ENCODE data around the gene KLHDC8B.
"Not testable (repeated sequence)": the region's sequence is repeated elsewhere in the genome, so short reads cannot be mapped to it uniquely, and the experiment has no call there.

The KLHDC8B gene

GRCh38 chr3:49183873-49184272 lies 12.5 kb downstream of the KLHDC8B start:
- no peak for DNase-seq (ENCODE audit: low spot score)

DNA sequence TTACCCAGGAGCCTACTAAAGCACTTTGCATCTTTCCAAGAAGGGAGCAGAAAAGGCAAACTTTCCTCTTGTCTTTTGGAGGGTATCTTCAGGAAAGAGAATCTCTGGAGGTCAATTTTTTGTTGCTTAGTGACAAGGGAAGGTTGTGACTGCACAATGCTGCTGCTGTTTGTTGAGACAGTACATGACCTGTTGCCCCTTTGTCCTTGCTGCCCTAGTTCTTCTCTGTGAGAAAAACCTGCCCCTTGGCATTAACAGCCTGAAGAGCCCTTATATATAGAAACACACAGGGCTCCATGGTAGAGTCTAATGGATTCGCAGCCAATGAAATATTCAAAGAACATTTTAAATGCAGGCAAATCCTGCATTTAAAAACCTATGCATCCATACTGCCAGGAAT lies 20.3 kb downstream of the KLHDC8B start:
- no peak for DNase-seq (ENCODE audit: low spot score)

DNA sequence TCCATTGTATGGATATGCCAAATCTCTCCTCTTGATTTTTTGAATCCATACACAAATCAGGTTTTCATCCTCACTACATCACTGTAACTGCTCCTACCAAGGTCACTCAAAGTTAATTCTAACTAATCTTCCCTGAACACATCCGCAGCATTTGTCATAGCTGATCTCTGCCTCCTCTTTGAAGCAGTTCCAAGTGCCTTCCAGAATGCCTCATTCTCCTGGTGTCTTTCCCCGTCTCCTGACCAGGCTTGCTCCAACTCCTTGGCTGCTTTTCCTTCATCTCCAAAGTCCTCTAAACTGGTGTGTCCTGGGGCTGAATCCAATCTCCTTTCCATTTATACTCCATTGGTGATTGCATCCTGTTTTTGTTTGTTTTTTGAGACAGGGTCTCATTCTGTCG lies 26.8 kb downstream of the KLHDC8B start:
- no peak for DNase-seq (ENCODE audit: low spot score)

GRCh38 chr3:49198611-49199230 lies 27.3 kb downstream of the KLHDC8B start:
- DNase-seq (ENCODE audit: low spot score): no peak

- DNase-seq (ENCODE audit: low spot score): no peak
These were observed 28.0 kb downstream of the KLHDC8B start for GRCh38 chr3:49199239-49199899.

- DNase-seq (ENCODE audit: low spot score): no peak
These were observed 28.5 kb downstream of the KLHDC8B start for GRCh38 chr3:49199900-49200281.

DNA sequence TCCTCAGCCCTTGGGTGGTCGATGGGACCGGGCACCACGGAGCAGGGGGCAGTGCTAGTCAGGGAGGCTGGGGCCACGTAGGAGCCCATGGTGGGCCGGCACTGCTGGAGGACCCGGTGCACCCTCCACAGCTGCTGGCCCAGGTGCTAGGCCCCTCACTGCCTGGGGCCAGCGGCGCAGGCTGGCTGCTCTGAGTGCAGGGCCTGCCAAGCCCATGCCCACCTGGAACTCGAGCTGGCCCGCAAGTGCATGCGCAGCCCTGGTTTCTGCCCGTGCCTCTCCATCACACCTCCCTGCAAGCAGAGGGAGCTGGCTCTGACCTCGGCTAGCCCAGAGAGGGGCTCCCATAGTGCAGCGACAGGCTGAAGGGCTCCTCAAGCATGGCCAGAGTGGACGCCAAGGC lies 42.1 kb downstream of the KLHDC8B start:
- no peak for DNase-seq (ENCODE audit: low spot score)

DNA sequence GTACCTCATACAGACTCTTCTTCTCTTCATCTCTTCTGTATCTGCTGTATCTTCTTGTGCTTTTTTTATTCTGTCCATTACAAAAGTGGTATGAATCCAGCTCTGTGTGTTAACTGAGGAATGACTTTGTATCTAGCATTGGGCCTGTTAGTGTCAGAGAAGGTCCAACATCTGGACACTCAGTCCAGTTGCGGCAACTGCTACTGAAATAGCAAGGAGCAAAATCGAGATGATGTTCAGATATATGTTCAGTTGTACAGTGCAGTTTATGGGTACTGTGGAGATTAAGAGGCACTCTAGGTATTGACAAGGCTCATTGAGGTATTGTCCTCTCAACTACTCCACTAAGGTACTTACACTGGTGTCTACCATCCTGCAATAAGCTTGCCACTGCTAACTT lies 42.6 kb downstream of the KLHDC8B start:
- DNase-seq (ENCODE audit: low spot score): no peak

DNA sequence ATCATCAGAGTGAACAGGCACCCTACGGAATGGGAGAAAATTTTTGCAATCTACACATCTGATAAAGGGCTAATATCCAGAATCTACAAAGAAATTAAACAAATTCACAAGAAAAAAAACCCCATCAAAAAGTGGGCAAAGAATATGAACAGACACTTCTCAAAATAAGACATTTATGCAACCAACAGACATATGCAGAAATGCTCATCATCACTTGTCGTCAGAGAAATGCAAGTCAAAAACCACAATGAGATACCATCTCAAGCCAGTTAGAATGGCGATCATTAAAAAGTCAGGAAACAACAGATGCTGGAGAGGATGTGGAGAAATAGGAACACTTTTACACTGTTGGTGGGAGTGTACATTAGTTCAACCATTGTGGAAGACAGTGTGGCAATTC lies 45.3 kb downstream of the KLHDC8B start:
- not testable (repeated sequence) for DNase-seq (ENCODE audit: low spot score)

DNA sequence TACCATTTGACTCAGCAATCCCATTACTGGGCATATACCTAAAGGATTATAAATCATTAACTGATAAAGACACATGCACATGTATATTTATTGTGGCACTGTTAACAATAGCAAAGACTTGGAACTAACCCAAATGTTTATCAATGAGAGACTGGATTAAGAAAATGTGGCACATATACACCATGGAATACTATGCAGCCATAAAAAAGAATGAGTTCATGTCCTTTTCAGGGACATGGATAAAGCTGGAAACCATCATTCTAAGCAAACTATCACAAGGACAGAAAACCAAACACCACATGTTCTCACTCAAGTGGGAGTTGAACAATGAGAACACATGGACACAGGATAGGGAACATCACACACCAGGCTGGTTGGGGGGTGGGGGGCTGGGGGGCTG lies 45.7 kb downstream of the KLHDC8B start:
- DNase-seq (ENCODE audit: low spot score): not testable (repeated sequence)

DNA sequence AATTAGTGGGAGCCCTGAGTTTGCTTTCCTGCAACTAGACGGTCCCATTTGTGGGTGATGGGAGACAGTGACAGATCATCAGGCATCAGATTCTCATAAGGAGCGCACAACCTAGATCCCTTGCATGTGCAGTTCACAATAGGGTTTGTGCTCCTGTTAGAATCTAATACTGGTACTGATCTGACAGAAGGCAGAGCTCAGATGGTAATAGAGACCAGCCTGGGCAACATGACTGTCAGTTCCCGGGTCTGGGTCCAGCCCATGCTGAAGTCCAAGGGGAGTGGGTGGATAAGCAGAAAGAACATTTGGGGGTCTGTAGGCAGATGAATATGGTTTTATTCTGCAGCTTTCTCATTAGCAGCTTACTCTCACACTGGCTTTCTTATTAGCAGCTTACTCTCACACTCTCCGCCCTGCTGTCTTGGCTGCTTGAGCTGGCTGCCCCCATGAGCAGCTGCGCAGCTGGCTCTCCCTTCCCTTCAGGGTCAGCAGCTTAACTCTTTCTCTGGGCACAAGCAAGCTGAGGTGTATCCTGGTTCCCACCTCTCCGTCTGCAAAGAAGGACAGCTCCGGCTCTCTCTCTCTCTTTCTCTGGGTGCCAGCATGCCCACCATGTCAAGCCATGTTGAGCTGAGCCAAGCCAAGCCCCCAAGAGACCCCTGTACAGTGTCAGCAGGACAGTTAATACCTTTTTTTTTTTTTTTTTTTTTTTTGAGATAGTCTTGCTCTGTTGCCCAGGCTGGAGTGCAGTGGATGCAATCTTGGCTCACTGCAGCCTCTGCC lies 46.5 kb downstream of the KLHDC8B start:
- DNase-seq (ENCODE audit: low spot score): no peak

- not testable (repeated sequence) for DNase-seq (ENCODE audit: low spot score)
These were observed 47.1 kb downstream of the KLHDC8B start for GRCh38 chr3:49218471-49218989.

GRCh38 chr3:49219132-49219531 lies 47.7 kb downstream of the KLHDC8B start:
- no peak for DNase-seq (ENCODE audit: low spot score)

GRCh38 chr3:49220985-49221563 lies 49.7 kb downstream of the KLHDC8B start:
- DNase-seq (ENCODE audit: low spot score): not testable (repeated sequence)

- no peak for DNase-seq (ENCODE audit: low spot score)
These were observed 50.6 kb downstream of the KLHDC8B start for GRCh38 chr3:49222002-49222401.
